ENCODE data around the gene RAD51B.

Gene RAD51B

GRCh38 chr14:68598089-68598488, 778.5 kb downstream of the RAD51B start:
- no peaks in the 10 kb centered on the region for H3K79me2 ChIP-seq (ENCODE audit: low read length)
- no peaks in the 10 kb centered on the region for H3K9me3 ChIP-seq (replicated peaks; ENCODE audit: insufficient read depth, low read length)
- H3K27ac ChIP-seq (ENCODE audit: low read length) = no peak overlapping the region
- no peak overlapping the region for H3K4me2 ChIP-seq (ENCODE audit: low read depth, low read length)
- H4K20me1 ChIP-seq (ENCODE audit: insufficient read depth, low read length) = no peaks in the 10 kb centered on the region
- no peak overlapping the region for H2AFZ ChIP-seq (ENCODE audit: low read length)
- no peaks in the 10 kb centered on the region for H3K9me2 ChIP-seq (replicated peaks; ENCODE audit: insufficient read depth, low read length)
- no peaks in the 10 kb centered on the region for H3K36me3 ChIP-seq (replicated peaks; ENCODE audit: insufficient read depth, low read length)
- no peak for DNase-seq
- H3K27me3 ChIP-seq (replicated peaks; ENCODE audit: insufficient read depth, low read length) = no peaks in the 10 kb centered on the region
- no peaks in the 10 kb centered on the region for H3K4me1 ChIP-seq (ENCODE audit: low read length)
- no peak for TF ChIP-seq EZH2phosphoT487 (IDR thresholded peaks at IDR 0.05; ENCODE audit: low read length)
- TF ChIP-seq CTCF (IDR thresholded peaks at IDR 0.05; ENCODE audit: low read length) = no peak
- no peak for TF ChIP-seq EZH2 (optimal IDR thresholded peaks at IDR 0.05; ENCODE audit: low read depth, low read length)
- no peak overlapping the region for H3K9ac ChIP-seq (ENCODE audit: low read length)
- no peak overlapping the region for H3K4me3 ChIP-seq (ENCODE audit: low read length)
- H3F3A ChIP-seq (ENCODE audit: insufficient read depth, low read length) = no peaks in the 10 kb centered on the region

- Histone ChIP-seq H3K4me2 (ENCODE audit: low read depth, low read length) (no peak overlapping the region), H3K27me3 (replicated peaks; ENCODE audit: insufficient read depth, low read length) (no peaks in the 10 kb centered on the region), H3K79me2 (ENCODE audit: low read length) (no peaks in the 10 kb centered on the region), H3K9me2 (replicated peaks; ENCODE audit: insufficient read depth, low read length) (no peaks in the 10 kb centered on the region), H3F3A (ENCODE audit: insufficient read depth, low read length) (no peaks in the 10 kb centered on the region), H4K20me1 (ENCODE audit: insufficient read depth, low read length) (no peaks in the 10 kb centered on the region), H3K4me1 (ENCODE audit: low read length) (no peaks in the 10 kb centered on the region), H2AFZ (ENCODE audit: low read length) (no peak overlapping the region), H3K9me3 (replicated peaks; ENCODE audit: insufficient read depth, low read length) (no peaks in the 10 kb centered on the region), H3K27ac (ENCODE audit: low read length) (no peak overlapping the region), H3K9ac (ENCODE audit: low read length) (no peak overlapping the region), H3K36me3 (replicated peaks; ENCODE audit: insufficient read depth, low read length) (no peaks in the 10 kb centered on the region), H3K4me3 (ENCODE audit: low read length) (no peak overlapping the region)
- no peak for DNase-seq
- TF ChIP-seq CTCF (IDR thresholded peaks at IDR 0.05; ENCODE audit: low read length) (no peak), EZH2phosphoT487 (IDR thresholded peaks at IDR 0.05; ENCODE audit: low read length) (no peak), EZH2 (optimal IDR thresholded peaks at IDR 0.05; ENCODE audit: low read depth, low read length) (no peak)
Observed at GRCh38 chr14:68598621-68599447, 779.3 kb downstream of the RAD51B start.

GRCh38 chr14:68599896-68600610, 780.5 kb downstream of the RAD51B start:
- H3K4me1 ChIP-seq (ENCODE audit: low read length) = no peaks in the 10 kb centered on the region

More at GRCh38 chr14:68599896-68600610, 780.5 kb downstream of the RAD51B start:
- Histone ChIP-seq H3K27me3 (replicated peaks; ENCODE audit: insufficient read depth, low read length) (no peaks in the 10 kb centered on the region), H3K36me3 (replicated peaks; ENCODE audit: insufficient read depth, low read length) (no peaks in the 10 kb centered on the region), H3K4me3 (ENCODE audit: low read length) (no peak overlapping the region), H3K9ac (ENCODE audit: low read length) (no peak overlapping the region), H2AFZ (ENCODE audit: low read length) (no peak overlapping the region), H3K27ac (ENCODE audit: low read length) (no peak overlapping the region), H3K79me2 (ENCODE audit: low read length) (no peaks in the 10 kb centered on the region), H3K9me3 (replicated peaks; ENCODE audit: insufficient read depth, low read length) (no peaks in the 10 kb centered on the region), H4K20me1 (ENCODE audit: insufficient read depth, low read length) (no peaks in the 10 kb centered on the region), H3F3A (ENCODE audit: insufficient read depth, low read length) (no peaks in the 10 kb centered on the region), H3K9me2 (replicated peaks; ENCODE audit: insufficient read depth, low read length) (no peaks in the 10 kb centered on the region), H3K4me2 (ENCODE audit: low read depth, low read length) (no peak overlapping the region)
- TF ChIP-seq CTCF (IDR thresholded peaks at IDR 0.05; ENCODE audit: low read length) (no peak), EZH2phosphoT487 (IDR thresholded peaks at IDR 0.05; ENCODE audit: low read length) (no peak)
- no peak for DNase-seq
